ENCODE measurements around the gene KLHL29.

KLHL29 gene

GRCh38 chr2:23447405-23447804 lies 62.4 kb downstream of the KLHL29 start:
- Histone ChIP-seq H3K27me3 (ENCODE audit: control insufficient read depth, insufficient read depth, low read length) (no peaks in the 10 kb centered on the region), H3K9me3 (ENCODE audit: control insufficient read depth, insufficient read depth, low read length) (no peaks in the 10 kb centered on the region), H3K4me1 (ENCODE audit: control insufficient read depth, insufficient read depth, low read length) (no peaks in the 10 kb centered on the region), H3K4me3 (ENCODE audit: low read depth, low read length) (no peak overlapping the region), H3K36me3 (ENCODE audit: control insufficient read depth, insufficient read depth, low read length) (no peaks in the 10 kb centered on the region), H3K9ac (ENCODE audit: low read depth, low read length) (no peak overlapping the region)

- no peaks in the 10 kb centered on the region for H3K36me3 ChIP-seq (ENCODE audit: control insufficient read depth, insufficient read depth, low read length)
- H3K27me3 ChIP-seq (ENCODE audit: control insufficient read depth, insufficient read depth, low read length), result no peaks in the 10 kb centered on the region
- H3K9ac ChIP-seq (ENCODE audit: low read depth, low read length), result no peak overlapping the region
- H3K4me1 ChIP-seq (ENCODE audit: control insufficient read depth, insufficient read depth, low read length), result no peaks in the 10 kb centered on the region
- H3K4me3 ChIP-seq (ENCODE audit: low read depth, low read length), result no peak overlapping the region
- H3K9me3 ChIP-seq (ENCODE audit: control insufficient read depth, insufficient read depth, low read length), result no peaks in the 10 kb centered on the region
Measured at GRCh38 chr2:23448906-23449305, 63.9 kb downstream of the KLHL29 start.

GRCh38 chr2:23449413-23449812 lies 64.4 kb downstream of the KLHL29 start:
- Histone ChIP-seq H3K9ac (ENCODE audit: low read depth, low read length) (no peak overlapping the region), H3K36me3 (ENCODE audit: control insufficient read depth, insufficient read depth, low read length) (no peaks in the 10 kb centered on the region), H3K27me3 (ENCODE audit: control insufficient read depth, insufficient read depth, low read length) (no peaks in the 10 kb centered on the region), H3K9me3 (ENCODE audit: control insufficient read depth, insufficient read depth, low read length) (no peaks in the 10 kb centered on the region), H3K4me1 (ENCODE audit: control insufficient read depth, insufficient read depth, low read length) (no peaks in the 10 kb centered on the region), H3K4me3 (ENCODE audit: low read depth, low read length) (no peak overlapping the region)

GRCh38 chr2:23449831-23450331 lies 64.9 kb downstream of the KLHL29 start:
- H3K4me1 ChIP-seq (ENCODE audit: control insufficient read depth, insufficient read depth, low read length), result no peaks in the 10 kb centered on the region
- H3K27me3 ChIP-seq (ENCODE audit: control insufficient read depth, insufficient read depth, low read length), result no peaks in the 10 kb centered on the region
- no peak overlapping the region for H3K4me3 ChIP-seq (ENCODE audit: low read depth, low read length)
- no peaks in the 10 kb centered on the region for H3K36me3 ChIP-seq (ENCODE audit: control insufficient read depth, insufficient read depth, low read length)
- no peaks in the 10 kb centered on the region for H3K9me3 ChIP-seq (ENCODE audit: control insufficient read depth, insufficient read depth, low read length)
- H3K9ac ChIP-seq (ENCODE audit: low read depth, low read length), result no peak overlapping the region

- Histone ChIP-seq H3K4me3 (ENCODE audit: low read depth, low read length) (no peak overlapping the region), H3K4me1 (ENCODE audit: control insufficient read depth, insufficient read depth, low read length) (no peaks in the 10 kb centered on the region), H3K36me3 (ENCODE audit: control insufficient read depth, insufficient read depth, low read length) (no peaks in the 10 kb centered on the region), H3K9ac (ENCODE audit: low read depth, low read length) (no peak overlapping the region), H3K27me3 (ENCODE audit: control insufficient read depth, insufficient read depth, low read length) (no peaks in the 10 kb centered on the region), H3K9me3 (ENCODE audit: control insufficient read depth, insufficient read depth, low read length) (no peaks in the 10 kb centered on the region)
Measured at GRCh38 chr2:23452372-23452771, 67.4 kb downstream of the KLHL29 start.

GRCh38 chr2:23452853-23453420 lies 68.0 kb downstream of the KLHL29 start:
- Histone ChIP-seq H3K4me1 (ENCODE audit: control insufficient read depth, insufficient read depth, low read length) (no peaks in the 10 kb centered on the region), H3K36me3 (ENCODE audit: control insufficient read depth, insufficient read depth, low read length) (no peaks in the 10 kb centered on the region), H3K9me3 (ENCODE audit: control insufficient read depth, insufficient read depth, low read length) (no peaks in the 10 kb centered on the region), H3K9ac (ENCODE audit: low read depth, low read length) (no peak overlapping the region), H3K27me3 (ENCODE audit: control insufficient read depth, insufficient read depth, low read length) (no peaks in the 10 kb centered on the region), H3K4me3 (ENCODE audit: low read depth, low read length) (no peak overlapping the region)

- Histone ChIP-seq H3K27me3 (ENCODE audit: control insufficient read depth, insufficient read depth, low read length) (no peaks in the 10 kb centered on the region), H3K9ac (ENCODE audit: low read depth, low read length) (no peak overlapping the region), H3K4me1 (ENCODE audit: control insufficient read depth, insufficient read depth, low read length) (no peaks in the 10 kb centered on the region), H3K36me3 (ENCODE audit: control insufficient read depth, insufficient read depth, low read length) (no peaks in the 10 kb centered on the region), H3K9me3 (ENCODE audit: control insufficient read depth, insufficient read depth, low read length) (no peaks in the 10 kb centered on the region), H3K4me3 (ENCODE audit: low read depth, low read length) (no peak overlapping the region)
Measured at GRCh38 chr2:23453432-23453831, 68.5 kb downstream of the KLHL29 start.

GRCh38 chr2:23453836-23454460 lies 69.0 kb downstream of the KLHL29 start:
- Histone ChIP-seq H3K4me3 (ENCODE audit: low read depth, low read length) (no peak overlapping the region), H3K36me3 (ENCODE audit: control insufficient read depth, insufficient read depth, low read length) (no peaks in the 10 kb centered on the region), H3K27me3 (ENCODE audit: control insufficient read depth, insufficient read depth, low read length) (no peaks in the 10 kb centered on the region), H3K4me1 (ENCODE audit: control insufficient read depth, insufficient read depth, low read length) (no peaks in the 10 kb centered on the region), H3K9me3 (ENCODE audit: control insufficient read depth, insufficient read depth, low read length) (no peaks in the 10 kb centered on the region), H3K9ac (ENCODE audit: low read depth, low read length) (no peak overlapping the region)

GRCh38 chr2:23454501-23455120 lies 69.6 kb downstream of the KLHL29 start:
- Histone ChIP-seq H3K4me1 (ENCODE audit: control insufficient read depth, insufficient read depth, low read length) (no peaks in the 10 kb centered on the region), H3K36me3 (ENCODE audit: control insufficient read depth, insufficient read depth, low read length) (no peaks in the 10 kb centered on the region), H3K9ac (ENCODE audit: low read depth, low read length) (no peak overlapping the region), H3K9me3 (ENCODE audit: control insufficient read depth, insufficient read depth, low read length) (no peaks in the 10 kb centered on the region), H3K27me3 (ENCODE audit: control insufficient read depth, insufficient read depth, low read length) (no peaks in the 10 kb centered on the region), H3K4me3 (ENCODE audit: low read depth, low read length) (no peak overlapping the region)

- Histone ChIP-seq H3K27me3 (ENCODE audit: control insufficient read depth, insufficient read depth, low read length) (no peaks in the 10 kb centered on the region), H3K36me3 (ENCODE audit: control insufficient read depth, insufficient read depth, low read length) (no peaks in the 10 kb centered on the region), H3K9ac (ENCODE audit: low read depth, low read length) (no peak overlapping the region), H3K4me3 (ENCODE audit: low read depth, low read length) (no peak overlapping the region), H3K9me3 (ENCODE audit: control insufficient read depth, insufficient read depth, low read length) (no peaks in the 10 kb centered on the region), H3K4me1 (ENCODE audit: control insufficient read depth, insufficient read depth, low read length) (no peaks in the 10 kb centered on the region)
Measured at GRCh38 chr2:23456396-23456795, 71.4 kb downstream of the KLHL29 start.

GRCh38 chr2:23456881-23457760 lies 72.1 kb downstream of the KLHL29 start:
- Histone ChIP-seq H3K27me3 (ENCODE audit: control insufficient read depth, insufficient read depth, low read length) (no peaks in the 10 kb centered on the region), H3K4me3 (ENCODE audit: low read depth, low read length) (no peak overlapping the region), H3K9ac (ENCODE audit: low read depth, low read length) (no peak overlapping the region), H3K9me3 (ENCODE audit: control insufficient read depth, insufficient read depth, low read length) (no peaks in the 10 kb centered on the region), H3K36me3 (ENCODE audit: control insufficient read depth, insufficient read depth, low read length) (no peaks in the 10 kb centered on the region), H3K4me1 (ENCODE audit: control insufficient read depth, insufficient read depth, low read length) (no peaks in the 10 kb centered on the region)
